ENCODE data around the gene PAK2. TPM values are rescaled to one million over a fixed set of nuclear protein-coding genes. Genes with fewer than 3 reads are reported as not detected.

Gene PAK2
- total RNA-seq, 1 donor from 2014 or later, result 41.3 TPM

DNA sequence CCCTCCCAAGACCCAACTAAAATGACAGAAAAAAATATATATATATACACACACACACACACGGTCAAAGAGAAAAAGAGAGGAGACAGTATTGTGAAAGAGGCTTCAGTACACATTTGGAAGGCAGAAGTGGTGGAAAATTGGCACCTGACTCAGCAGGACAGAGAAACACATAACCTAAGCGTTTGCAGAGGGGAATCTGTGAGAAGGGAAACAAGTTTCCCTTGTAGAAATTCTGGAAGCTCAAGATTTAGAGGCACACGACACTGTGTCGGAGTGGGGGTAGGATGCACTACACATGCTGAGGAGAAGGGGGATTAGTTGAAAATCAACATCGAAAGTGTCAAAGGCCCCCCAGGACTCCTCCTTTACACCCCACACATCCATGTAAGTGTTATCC lies 53.1 kb downstream of the PAK2 start:
- H3K4me3 ChIP-seq, result no peak overlapping the region
- DNase-seq (ENCODE audit: extremely low spot score in 2 of 2), result no peak
- intact Hi-C loops (cut with DNase I), result no loop called here
- H3K9me3 ChIP-seq, result no peaks in the 10 kb centered on the region
- H3K27me3 ChIP-seq, result no peaks in the 10 kb centered on the region
- peaks cover 0 to 5% of the 10 kb centered on the region in 2 donors for H3K36me3 ChIP-seq
- H3K4me1 ChIP-seq, result no peaks in the 10 kb centered on the region
- no peak overlapping the region for H3K27ac ChIP-seq
- TF ChIP-seq POLR2A (IDR thresholded peaks at IDR 0.05) (no peak), POLR2AphosphoS5 (IDR thresholded peaks at IDR 0.05; ENCODE audit: insufficient read depth in 1 of 2, low read depth in 1 of 2) (no peak)
- TF ChIP-seq, protein P1, sequence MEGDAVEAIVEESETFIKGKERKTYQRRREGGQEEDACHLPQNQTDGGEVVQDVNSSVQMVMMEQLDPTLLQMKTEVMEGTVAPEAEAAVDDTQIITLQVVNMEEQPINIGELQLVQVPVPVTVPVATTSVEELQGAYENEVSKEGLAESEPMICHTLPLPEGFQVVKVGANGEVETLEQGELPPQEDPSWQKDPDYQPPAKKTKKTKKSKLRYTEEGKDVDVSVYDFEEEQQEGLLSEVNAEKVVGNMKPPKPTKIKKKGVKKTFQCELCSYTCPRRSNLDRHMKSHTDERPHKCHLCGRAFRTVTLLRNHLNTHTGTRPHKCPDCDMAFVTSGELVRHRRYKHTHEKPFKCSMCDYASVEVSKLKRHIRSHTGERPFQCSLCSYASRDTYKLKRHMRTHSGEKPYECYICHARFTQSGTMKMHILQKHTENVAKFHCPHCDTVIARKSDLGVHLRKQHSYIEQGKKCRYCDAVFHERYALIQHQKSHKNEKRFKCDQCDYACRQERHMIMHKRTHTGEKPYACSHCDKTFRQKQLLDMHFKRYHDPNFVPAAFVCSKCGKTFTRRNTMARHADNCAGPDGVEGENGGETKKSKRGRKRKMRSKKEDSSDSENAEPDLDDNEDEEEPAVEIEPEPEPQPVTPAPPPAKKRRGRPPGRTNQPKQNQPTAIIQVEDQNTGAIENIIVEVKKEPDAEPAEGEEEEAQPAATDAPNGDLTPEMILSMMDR (IDR thresholded peaks at IDR 0.05), result no peak

DNA sequence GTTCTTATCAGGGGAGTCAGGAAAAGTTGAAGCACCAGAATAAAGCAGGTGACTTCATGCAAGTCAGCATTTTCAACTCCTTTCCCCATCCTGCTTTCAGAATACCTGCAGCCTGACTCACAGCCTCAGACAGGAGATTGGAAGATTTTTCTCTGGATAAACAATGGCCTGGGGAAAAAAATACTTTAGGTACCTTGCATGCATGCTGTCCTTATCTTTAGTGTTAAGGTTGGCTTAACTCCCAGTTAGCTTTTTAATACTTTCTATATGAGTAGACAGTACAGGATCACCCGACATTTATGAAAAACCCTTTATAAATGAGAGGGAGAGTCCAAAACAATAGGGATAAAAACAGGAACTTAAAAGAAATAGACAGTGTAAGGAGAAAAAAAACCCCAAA lies 53.6 kb downstream of the PAK2 start:
- Histone ChIP-seq H3K27ac (no peak overlapping the region), H3K27me3 (no peaks in the 10 kb centered on the region), H3K9me3 (no peaks in the 10 kb centered on the region), H3K4me1 (no peaks in the 10 kb centered on the region), H3K36me3 (peaks cover 0 to 5% of the 10 kb centered on the region in 2 donors), H3K4me3 (no peak overlapping the region)
- TF ChIP-seq, protein P1 (IDR thresholded peaks at IDR 0.05), result no peak
- TF ChIP-seq POLR2AphosphoS5 (IDR thresholded peaks at IDR 0.05; ENCODE audit: insufficient read depth in 1 of 2, low read depth in 1 of 2), result no peak
- intact Hi-C loops (cut with DNase I), result no loop called here
- no peak for DNase-seq (ENCODE audit: extremely low spot score in 2 of 2)

DNA sequence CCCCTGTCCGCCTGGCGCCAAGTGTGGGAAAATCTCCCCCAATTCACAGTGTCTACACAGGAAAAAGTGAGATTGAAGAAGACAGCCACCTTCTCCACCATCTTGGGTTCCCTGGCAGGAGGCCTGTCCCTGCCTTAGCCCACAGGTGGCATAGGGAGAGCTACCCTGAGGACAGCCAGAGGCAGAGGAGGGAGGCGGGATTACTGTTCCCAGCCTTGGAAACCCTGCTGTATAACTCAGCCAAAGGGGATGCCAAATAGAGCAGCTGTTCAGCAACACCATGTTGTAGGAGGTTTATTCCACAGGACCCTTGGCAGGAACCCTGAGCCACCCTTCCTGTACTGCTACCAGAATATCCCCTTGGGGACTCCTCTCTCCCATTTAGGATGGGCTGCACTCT lies 54.8 kb downstream of the PAK2 start:
- Histone ChIP-seq H3K4me3 (no peak overlapping the region), H3K4me1 (no peaks in the 10 kb centered on the region), H3K27ac (no peak overlapping the region), H3K27me3 (no peaks in the 10 kb centered on the region), H3K36me3 (peaks cover 0 to 5% of the 10 kb centered on the region in 2 donors), H3K9me3 (no peaks in the 10 kb centered on the region)
- no peak for DNase-seq (ENCODE audit: extremely low spot score in 2 of 2)
- TF ChIP-seq, protein P1 (IDR thresholded peaks at IDR 0.05), result no peak
- TF ChIP-seq POLR2AphosphoS5 (IDR thresholded peaks at IDR 0.05; ENCODE audit: insufficient read depth in 1 of 2, low read depth in 1 of 2), result no peak
- no peak for TF ChIP-seq POLR2A (IDR thresholded peaks at IDR 0.05)
- intact Hi-C loops (cut with DNase I), result no loop called here

DNA sequence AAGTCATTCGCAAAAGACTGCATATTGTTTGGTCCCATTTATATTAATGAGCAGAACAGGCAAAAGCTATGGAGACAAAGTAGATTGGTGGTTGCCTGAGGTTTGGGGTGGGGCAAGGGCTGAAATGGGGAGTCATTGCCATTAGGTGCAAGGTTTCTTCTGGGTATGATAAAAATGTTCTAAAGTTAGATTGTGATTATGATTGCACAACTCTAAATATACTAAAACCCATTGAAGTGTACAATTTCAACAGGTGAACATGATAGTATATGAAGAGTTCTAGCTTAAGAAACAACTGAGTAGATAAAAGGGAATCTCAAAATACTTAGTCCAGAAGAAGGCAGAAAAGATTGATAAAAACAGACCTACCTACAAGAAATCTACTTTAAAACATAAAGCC lies 56.7 kb downstream of the PAK2 start:
- Histone ChIP-seq H3K4me3 (no peak overlapping the region), H3K36me3 (no peaks in the 10 kb centered on the region), H3K27me3 (no peaks in the 10 kb centered on the region), H3K27ac (no peak overlapping the region), H3K9me3 (no peaks in the 10 kb centered on the region), H3K4me1 (no peaks in the 10 kb centered on the region)
- intact Hi-C loops (cut with DNase I), result no loop called here
- TF ChIP-seq, protein P1 (IDR thresholded peaks at IDR 0.05), result no peak
- TF ChIP-seq POLR2AphosphoS5 (IDR thresholded peaks at IDR 0.05; ENCODE audit: insufficient read depth in 1 of 2, low read depth in 1 of 2) (no peak), POLR2A (IDR thresholded peaks at IDR 0.05) (no peak)
- no peak for DNase-seq (ENCODE audit: extremely low spot score in 2 of 2)

DNA sequence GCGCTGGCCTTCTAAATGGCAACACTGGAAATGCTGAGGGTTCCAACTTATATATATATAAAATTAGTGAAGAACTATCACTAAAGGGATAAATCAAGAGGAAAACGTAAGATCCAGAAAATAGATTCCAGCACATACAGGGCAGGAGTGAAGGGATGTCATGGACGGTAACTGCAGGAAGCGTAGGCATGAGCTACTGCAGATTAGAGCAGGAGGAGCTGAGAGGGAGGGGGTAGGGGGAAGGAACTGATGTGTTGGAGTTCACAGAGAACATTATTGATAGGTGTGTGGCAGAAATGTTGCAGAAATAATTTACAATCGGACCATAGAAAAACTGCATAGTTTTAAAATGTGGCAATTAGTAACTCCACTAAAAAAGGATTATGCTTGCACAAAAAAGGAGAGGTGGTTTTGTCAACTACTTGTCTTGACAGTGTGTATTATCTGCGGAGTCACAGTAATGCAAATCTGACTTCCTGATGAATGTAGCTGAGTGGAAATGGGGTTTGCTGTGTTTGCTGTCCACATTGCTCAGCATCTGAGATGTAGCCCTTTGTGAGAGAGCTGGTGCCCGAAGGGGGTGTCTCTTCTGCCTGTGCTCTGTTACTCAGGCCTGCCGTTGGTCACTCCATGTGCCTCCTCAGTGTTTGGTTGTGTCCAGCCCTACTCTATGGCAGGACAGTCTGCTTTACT lies 61.2 kb downstream of the PAK2 start:
- Histone ChIP-seq H3K36me3 (peaks cover 0 to 22% of the 10 kb centered on the region in 2 donors), H3K27me3 (no peaks in the 10 kb centered on the region), H3K4me1 (no peaks in the 10 kb centered on the region), H3K4me3 (no peak overlapping the region), H3K27ac (no peak overlapping the region), H3K9me3 (no peaks in the 10 kb centered on the region)
- no peak for DNase-seq (ENCODE audit: extremely low spot score in 2 of 2)
- intact Hi-C loops (cut with DNase I), result no loop called here
- TF ChIP-seq, protein P1 (IDR thresholded peaks at IDR 0.05), result no peak

All from vagina (tissue), 2 donors.